Upper lobe of right lung (tissue), 1 donor: ENCODE data around the gene EYA2. TPM values are rescaled to one million over a fixed set of nuclear protein-coding genes. Genes with fewer than 3 reads are reported as not detected.

ENCODE experiments used
- ATAC-seq: fragments of 200-7000 bp; cut with Tn5 transposase; one replicate; pipeline ENCODE4 v1.9.1; 2020; ENCODE audit warnings: mild to moderate bottlenecking, moderate library complexity
- DNase-seq: peaks from one replicate; pipeline ENCODE4 v3.0.0-alpha.2; 2020
- H3K27ac ChIP-seq: fragments of 200-600 bp; one replicate; pipeline ENCODE4 v1.8.0; 2022
- H3K27me3 ChIP-seq: fragments of 200-600 bp; one replicate; pipeline ENCODE4 v1.8.0; 2022; ENCODE audit warnings: mild to moderate bottlenecking
- H3K36me3 ChIP-seq: fragments of 200-600 bp; one replicate; pipeline ENCODE4 v1.8.0; 2022
- H3K4me1 ChIP-seq: fragments of 200-600 bp; one replicate; pipeline ENCODE4 v1.8.0; 2022
- H3K4me3 ChIP-seq: fragments of 200-600 bp; one replicate; pipeline ENCODE4 v1.8.0; 2022; ENCODE audit warnings: mild to moderate bottlenecking
- H3K9me3 ChIP-seq: fragments of 200-600 bp; one replicate; pipeline ENCODE4 v1.8.0; 2022
- CTCF ChIP-seq: fragments of 200-600 bp; IDR thresholded peaks from one replicate; pipeline ENCODE4 v1.8.0; 2022; ENCODE audit warnings: antibody characterized with exemption
- intact Hi-C: fragments of 100-400 bp; cut with DNase I; formaldehyde crosslinking; loops from one replicate; pipeline ENCODE4 v1.11.0; 2022
- total RNA-seq: library from RNA; stranded (reverse); fragmentation: NEBNext Ultra II Directional; extraction: Animal tissue kit (Norgen Biotek cat#: 25700); gene quantifications from one replicate; pipeline ENCODE4 v1.2.1, GENCODE V29; 2021
- donor health status: DM: no; HTN: yes; CAD: no; lungs with severe emphysema.

EYA2 gene
- total RNA-seq, 1 donor from 2014 or later: 1.8 TPM

- no peak overlapping the region for H3K4me3 ChIP-seq
- H3K36me3 ChIP-seq: no peaks in the 10 kb centered on the region
- ATAC-seq (no peak), DNase-seq (no peak)
- TF ChIP-seq CTCF: no peak
- intact Hi-C loops: no loop called here
- no peaks in the 10 kb centered on the region for H3K27me3 ChIP-seq
- H3K4me1 ChIP-seq: peaks cover 20% of the 10 kb centered on the region
- no peaks in the 10 kb centered on the region for H3K9me3 ChIP-seq
- H3K27ac ChIP-seq: peak overlapping the region; percentile 60
Observed at GRCh38 chr20:47125758-47126591, 231.3 kb downstream of the EYA2 start.

- ATAC-seq: no peak
- intact Hi-C loops: no loop called here
- no peak overlapping the region for H3K4me3 ChIP-seq
- no peaks in the 10 kb centered on the region for H3K36me3 ChIP-seq
- DNase-seq: no peak
- TF ChIP-seq CTCF: no peak
- H3K27ac ChIP-seq: no peak overlapping the region
- no peaks in the 10 kb centered on the region for H3K9me3 ChIP-seq
- H3K27me3 ChIP-seq: no peaks in the 10 kb centered on the region
- H3K4me1 ChIP-seq: peaks cover 20% of the 10 kb centered on the region
Observed at GRCh38 chr20:47126709-47127108, 232.1 kb downstream of the EYA2 start.

DNA sequence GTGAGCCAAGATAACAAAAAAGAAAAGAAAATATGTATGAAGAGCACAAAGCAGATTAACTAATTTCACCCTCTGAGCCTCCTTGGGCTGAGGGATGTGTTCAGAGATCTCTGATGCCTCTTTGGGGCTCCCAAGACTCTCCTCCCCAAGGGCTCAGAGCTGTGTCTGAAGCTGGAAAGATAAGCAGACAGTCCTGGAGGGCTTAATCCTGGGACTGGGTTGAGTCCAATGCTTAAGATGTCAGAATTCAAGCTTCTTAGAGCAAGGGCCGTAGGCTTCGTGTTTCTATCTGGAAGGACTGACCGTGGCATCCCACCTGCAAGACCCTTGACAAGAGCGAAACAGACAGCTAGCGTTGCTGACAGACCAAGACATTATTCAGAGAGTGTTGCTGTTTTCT lies 232.9 kb downstream of the EYA2 start:
- Histone ChIP-seq H3K4me3 (no peak overlapping the region), H3K36me3 (no peaks in the 10 kb centered on the region), H3K27me3 (no peaks in the 10 kb centered on the region), H3K27ac (no peak overlapping the region), H3K4me1 (peaks cover 20% of the 10 kb centered on the region), H3K9me3 (no peaks in the 10 kb centered on the region)
- TF ChIP-seq CTCF: no peak
- intact Hi-C loops: no loop called here
- ATAC-seq (no peak), DNase-seq (no peak)

- no peak for ATAC-seq
- intact Hi-C loops: no loop called here
- H3K4me3 ChIP-seq: no peak overlapping the region
Observed at GRCh38 chr20:47127999-47128398, 233.4 kb downstream of the EYA2 start.

GRCh38 chr20:47129306-47129705 lies 234.7 kb downstream of the EYA2 start:
- Histone ChIP-seq H3K9me3 (no peaks in the 10 kb centered on the region), H3K27ac (no peak overlapping the region), H3K4me1 (peaks cover 15% of the 10 kb centered on the region), H3K36me3 (no peaks in the 10 kb centered on the region), H3K27me3 (no peaks in the 10 kb centered on the region), H3K4me3 (no peak overlapping the region)
- TF ChIP-seq CTCF: no peak
- intact Hi-C loops: no loop called here
- ATAC-seq (no peak), DNase-seq (no peak)

More at GRCh38 chr20:47127999-47128398, 233.4 kb downstream of the EYA2 start:
- H3K36me3 ChIP-seq: no peaks in the 10 kb centered on the region
- H3K27me3 ChIP-seq: no peaks in the 10 kb centered on the region
- DNase-seq: no peak
- no peak overlapping the region for H3K27ac ChIP-seq
- H3K4me1 ChIP-seq: peaks cover 20% of the 10 kb centered on the region
- no peaks in the 10 kb centered on the region for H3K9me3 ChIP-seq
- no peak for TF ChIP-seq CTCF
